ENCODE results near the gene EPHA4.

The EPHA4 gene

GRCh38 chr2:221482666-221483455, 89.2 kb downstream of the EPHA4 start:
- FAIRE-seq (no peak), DNase-seq (ENCODE audit: extremely low spot score, insufficient read length, low read depth) (no peak)

- no peak for FAIRE-seq
- DNase-seq (ENCODE audit: extremely low spot score, insufficient read length, low read depth) = no peak
Measured at GRCh38 chr2:221480821-221481220, 91.3 kb downstream of the EPHA4 start.

GRCh38 chr2:221480163-221480562, 91.9 kb downstream of the EPHA4 start:
- DNase-seq (ENCODE audit: extremely low spot score, insufficient read length, low read depth) = no peak
- no peak for FAIRE-seq

- no peak for DNase-seq (ENCODE audit: extremely low spot score, insufficient read length, low read depth)
- FAIRE-seq = no peak
Measured at GRCh38 chr2:221478485-221478863, 93.6 kb downstream of the EPHA4 start.

- DNase-seq (ENCODE audit: extremely low spot score, insufficient read length, low read depth) = no peak
- FAIRE-seq = no peak
Measured at GRCh38 chr2:221477714-221478484, 94.2 kb downstream of the EPHA4 start.

- FAIRE-seq (no peak), DNase-seq (ENCODE audit: extremely low spot score, insufficient read length, low read depth) (no peak)
Measured at GRCh38 chr2:221476195-221476594, 95.9 kb downstream of the EPHA4 start.

- FAIRE-seq (no peak), DNase-seq (ENCODE audit: extremely low spot score, insufficient read length, low read depth) (no peak)
Measured at GRCh38 chr2:221473451-221473850, 98.7 kb downstream of the EPHA4 start.

GRCh38 chr2:221468317-221468716, 103.8 kb downstream of the EPHA4 start:
- no peak for FAIRE-seq

GRCh38 chr2:221467610-221468009, 104.5 kb downstream of the EPHA4 start:
- DNase-seq (ENCODE audit: extremely low spot score, insufficient read length, low read depth) (no peak), FAIRE-seq (no peak)

More at GRCh38 chr2:221468317-221468716, 103.8 kb downstream of the EPHA4 start:
- no peak for DNase-seq (ENCODE audit: extremely low spot score, insufficient read length, low read depth)

- FAIRE-seq = no peak
- no peak for DNase-seq (ENCODE audit: extremely low spot score, insufficient read length, low read depth)
Measured at GRCh38 chr2:221466744-221467143, 105.4 kb downstream of the EPHA4 start.

GRCh38 chr2:221465776-221466175, 106.3 kb downstream of the EPHA4 start:
- DNase-seq (ENCODE audit: extremely low spot score, insufficient read length, low read depth) (no peak), FAIRE-seq (peak; percentile 53)

GRCh38 chr2:221464971-221465370, 107.1 kb downstream of the EPHA4 start:
- DNase-seq (ENCODE audit: extremely low spot score, insufficient read length, low read depth) = no peak
- no peak for FAIRE-seq

GRCh38 chr2:221463241-221463896, 108.7 kb downstream of the EPHA4 start:
- no peak for DNase-seq (ENCODE audit: extremely low spot score, insufficient read length, low read depth)
- FAIRE-seq = no peak

- DNase-seq (ENCODE audit: extremely low spot score, insufficient read length, low read depth) (no peak), FAIRE-seq (no peak)
Measured at GRCh38 chr2:221461901-221462300, 110.2 kb downstream of the EPHA4 start.

- DNase-seq (ENCODE audit: extremely low spot score, insufficient read length, low read depth) (no peak), FAIRE-seq (no peak)
Measured at GRCh38 chr2:221460136-221460535, 112.0 kb downstream of the EPHA4 start.

GRCh38 chr2:221458578-221458977, 113.5 kb downstream of the EPHA4 start:
- FAIRE-seq (no peak), DNase-seq (ENCODE audit: extremely low spot score, insufficient read length, low read depth) (no peak)

GRCh38 chr2:221455214-221455613, 116.9 kb downstream of the EPHA4 start:
- no peak for DNase-seq (ENCODE audit: extremely low spot score, insufficient read length, low read depth)

GRCh38 chr2:221454459-221455105, 117.5 kb downstream of the EPHA4 start:
- FAIRE-seq (no peak), DNase-seq (ENCODE audit: extremely low spot score, insufficient read length, low read depth) (no peak)

More at GRCh38 chr2:221455214-221455613, 116.9 kb downstream of the EPHA4 start:
- no peak for FAIRE-seq

GRCh38 chr2:221451862-221452788, 120.0 kb downstream of the EPHA4 start:
- FAIRE-seq = no peak

More at GRCh38 chr2:221451862-221452788, 120.0 kb downstream of the EPHA4 start:
- DNase-seq (ENCODE audit: extremely low spot score, insufficient read length, low read depth) = no peak
